Fibroblast of villous mesenchyme (primary cell): ENCODE measurements around the gene TASP1. TPM values are rescaled to one million over a fixed set of nuclear protein-coding genes. Genes with fewer than 3 reads are reported as not detected.

Experiments
- DNase-seq: peaks from one replicate; pipeline ENCODE4 v3.0.0-alpha.2; 2010; ENCODE audit warnings: low read depth
- H3K4me3 ChIP-seq: 2 replicates; pipeline ENCODE4 v1.5.1; 2011; ENCODE audit warnings: low read depth, mild to moderate bottlenecking, low read length
- CTCF ChIP-seq: IDR thresholded peaks from 2 replicates; pipeline ENCODE4 v1.5.1; 2012; ENCODE audit warnings: low read depth, mild to moderate bottlenecking, low read length; ENCODE audit not compliant: insufficient read depth
- total RNA-seq: library from RNA; depleted of rRNA; stranded (reverse); fragments of >200 nt; gene quantifications from 2 replicates; pipeline ENCODE4 v1.2.3, GENCODE V29; 2012

Gene TASP1
- total RNA-seq, 1 donor: 9.5 TPM

GRCh38 chr20:13401596-13401995 is 237.1 kb downstream of the TASP1 start:
- no peak for DNase-seq
- no peak overlapping the region for H3K4me3 ChIP-seq
- TF ChIP-seq CTCF: no peak

- no peak for TF ChIP-seq CTCF
- no peak for DNase-seq
- no peak overlapping the region for H3K4me3 ChIP-seq
These were observed 238.3 kb downstream of the TASP1 start for GRCh38 chr20:13400453-13400852.

- DNase-seq: no peak
- H3K4me3 ChIP-seq: no peak overlapping the region
- TF ChIP-seq CTCF: no peak
These were observed 241.4 kb downstream of the TASP1 start for GRCh38 chr20:13397300-13397724.

- TF ChIP-seq CTCF: no peak
- no peak overlapping the region for H3K4me3 ChIP-seq
- no peak for DNase-seq
These were observed 241.9 kb downstream of the TASP1 start for GRCh38 chr20:13396826-13397225.

- DNase-seq: peak; percentile 76
- no peak for TF ChIP-seq CTCF
- H3K4me3 ChIP-seq: no peak overlapping the region
These were observed 242.7 kb downstream of the TASP1 start for GRCh38 chr20:13396022-13396421.

- DNase-seq: no peak
These were observed 243.5 kb downstream of the TASP1 start for GRCh38 chr20:13395232-13395631.

More at GRCh38 chr20:13395232-13395631, 243.5 kb downstream of the TASP1 start:
- H3K4me3 ChIP-seq: no peak overlapping the region
- no peak for TF ChIP-seq CTCF
